CD14-positive monocyte (primary cell): ENCODE data around the gene TXNL4A. TPM values are rescaled to one million over a fixed set of nuclear protein-coding genes. Genes with fewer than 3 reads are reported as not detected.

Experiments
- DNase-seq, 3 donors: peaks; one replicate each; pipeline ENCODE4 v3.0.0-alpha.2; 2011 to 2022
- H2AFZ ChIP-seq: 2 replicates; pipeline ENCODE4 v1.6.0; 2012; ENCODE audit warnings: mild to moderate bottlenecking, low read depth, low read length, inconsistent platforms; ENCODE audit not compliant: insufficient read depth, poor library complexity, severe bottlenecking
- H3K27ac ChIP-seq, 2 donors: 1 replicate in 1 of 2; 2 replicates in 1 of 2; pipeline ENCODE4 v1.5.1; 2012 to 2013; ENCODE audit warnings: low read length in 2 of 2, control low read depth in 1 of 2, inconsistent platforms in 1 of 2, low read depth in 1 of 2, mild to moderate bottlenecking in 1 of 2
- H3K27me3 ChIP-seq, 2 donors: one replicate each; pipeline versions ENCODE4 v1.6.0 to v1.6.1; 2011 to 2013; ENCODE audit warnings: low read length in 2 of 2; ENCODE audit not compliant: control insufficient read depth in 2 of 2, insufficient read depth in 2 of 2
- H3K36me3 ChIP-seq, 2 donors: replicated peaks in 1 of 2; 1 replicate in 1 of 2; 2 replicates in 1 of 2; pipeline versions ENCODE4 v1.5.1 to v1.6.1; 2012 to 2013; ENCODE audit warnings: low read length in 2 of 2, control low read depth in 1 of 2, inconsistent platforms in 1 of 2, mild to moderate bottlenecking in 1 of 2; ENCODE audit not compliant: insufficient read depth in 2 of 2, control insufficient read depth in 1 of 2
- H3K4me1 ChIP-seq, 2 donors: 1 replicate in 1 of 2; 2 replicates in 1 of 2; pipeline versions ENCODE4 v1.5.1 to v1.6.1; 2012 to 2013; ENCODE audit warnings: low read length in 2 of 2, control low read depth in 1 of 2, inconsistent platforms in 1 of 2, mild to moderate bottlenecking in 1 of 2, moderate library complexity in 1 of 2; ENCODE audit not compliant: insufficient read depth in 2 of 2, control insufficient read depth in 1 of 2
- H3K4me2 ChIP-seq: replicated peaks from 2 replicates; pipeline ENCODE3; 2012; ENCODE audit warnings: low read length, moderate library complexity, mild to moderate bottlenecking; ENCODE audit not compliant: poor library complexity, severe bottlenecking; ENCODE audit errors: extremely low read depth
- H3K4me3 ChIP-seq, 3 experiments: fragments of 200-600 bp in 1 of 3; sonication (generic) in 1 of 3; replicated peaks in 1 of 3; 1 replicate in 2 of 3; 2 replicates in 1 of 3; pipeline ENCODE4 v1.5.1; 2011 to 2013; ENCODE audit warnings: low read length in 3 of 3, mild to moderate bottlenecking in 3 of 3, control low read depth in 2 of 3, low read depth in 2 of 3, inconsistent platforms in 1 of 3, moderate library complexity in 1 of 3
- H3K79me2 ChIP-seq: 2 replicates; pipeline ENCODE4 v1.6.0; 2012; ENCODE audit warnings: mild to moderate bottlenecking, control low read depth, inconsistent platforms, low read length, moderate library complexity; ENCODE audit not compliant: insufficient read depth
- H3K9ac ChIP-seq: 2 replicates; pipeline ENCODE4 v1.6.0; 2017; ENCODE audit warnings: low read length, mild to moderate bottlenecking; ENCODE audit not compliant: insufficient read depth, poor library complexity, severe bottlenecking
- H3K9me3 ChIP-seq, 2 donors: replicated peaks in 1 of 2; 1 replicate in 1 of 2; 2 replicates in 1 of 2; pipeline versions ENCODE4 v1.5.1 to v1.6.1; 2012 to 2013; ENCODE audit warnings: low read length in 2 of 2, control low read depth in 1 of 2; ENCODE audit not compliant: control insufficient read depth in 1 of 2, insufficient read depth in 1 of 2
- H4K20me1 ChIP-seq: 2 replicates; pipeline ENCODE4 v1.6.0; 2012; ENCODE audit warnings: mild to moderate bottlenecking, low read length, control low read depth, moderate library complexity; ENCODE audit not compliant: insufficient read depth
- H3K27ac Mint-ChIP-seq, 7 donors: one replicate each; pipeline ENCODE4 v1.8.0; 2020; ENCODE audit warnings: mild to moderate bottlenecking in 7 of 7, mixed read lengths in 7 of 7, moderate library complexity in 6 of 7, inconsistent platforms in 2 of 7
- H3K27me3 Mint-ChIP-seq, 3 donors: one replicate each; pipeline ENCODE4 v1.8.0; 2021 to 2022; ENCODE audit warnings: low read depth in 3 of 3, mild to moderate bottlenecking in 3 of 3, mixed read lengths in 3 of 3, moderate library complexity in 3 of 3, inconsistent platforms in 1 of 3
- H3K36me3 Mint-ChIP-seq, 2 donors: one replicate each; pipeline ENCODE4 v1.8.0; 2020; ENCODE audit warnings: mixed read lengths in 2 of 2, inconsistent platforms in 1 of 2, mild to moderate bottlenecking in 1 of 2
- H3K4me1 Mint-ChIP-seq: one replicate; pipeline ENCODE4 v1.8.0; 2020; ENCODE audit warnings: mild to moderate bottlenecking, mixed read lengths
- H3K4me3 Mint-ChIP-seq, 2 donors: one replicate each; pipeline ENCODE4 v1.8.0; 2020; ENCODE audit warnings: mild to moderate bottlenecking in 2 of 2, mixed read lengths in 2 of 2, moderate library complexity in 1 of 2
- H3K9me3 Mint-ChIP-seq, 7 donors: one replicate each; pipeline ENCODE4 v1.8.0; 2020 to 2022; ENCODE audit warnings: mixed read lengths in 7 of 7, mild to moderate bottlenecking in 6 of 7, moderate library complexity in 6 of 7, inconsistent platforms in 2 of 7
- WGBS: methylation state at CpG from one replicate; pipeline ENCODE4 v1.1.5; 2013; ENCODE audit warnings: missing lambda C conversion rate; ENCODE audit not compliant: insufficient coverage; 5-methylcytosine and 5-hydroxymethylcytosine counted together
- intact Hi-C, 2 donors: fragments of 100-400 bp; cut with micrococcal nuclease; formaldehyde crosslinking; loops; one replicate each; pipeline versions ENCODE4 v1.15.0 to v1.15.1; 2023
- polyA plus RNA-seq, 3 donors: library from polyadenylated mRNA; depleted of rRNA in 1 of 3; unstranded in 2 of 3; stranded (reverse) in 1 of 3; fragments of 300-500 nt in 2 of 3; fragments of >200 nt in 1 of 3; fragmentation: Illumina TruSeq in 2 of 3; gene quantifications; 1 replicate in 2 of 3; 2 replicates in 1 of 3; pipeline ENCODE4 v1.2.3, GENCODE V29; 2012 to 2021
- TF ChIP-seq, protein P1 (sequence below): fragments of 200-600 bp; IDR thresholded peaks from one replicate; pipeline ENCODE4 v1.8.0; 2022; ENCODE audit warnings: antibody characterized with exemption, mild to moderate bottlenecking

TXNL4A gene
- polyA plus RNA-seq, 3 donors: 34.5 to 192 (median 150) TPM

DNA sequence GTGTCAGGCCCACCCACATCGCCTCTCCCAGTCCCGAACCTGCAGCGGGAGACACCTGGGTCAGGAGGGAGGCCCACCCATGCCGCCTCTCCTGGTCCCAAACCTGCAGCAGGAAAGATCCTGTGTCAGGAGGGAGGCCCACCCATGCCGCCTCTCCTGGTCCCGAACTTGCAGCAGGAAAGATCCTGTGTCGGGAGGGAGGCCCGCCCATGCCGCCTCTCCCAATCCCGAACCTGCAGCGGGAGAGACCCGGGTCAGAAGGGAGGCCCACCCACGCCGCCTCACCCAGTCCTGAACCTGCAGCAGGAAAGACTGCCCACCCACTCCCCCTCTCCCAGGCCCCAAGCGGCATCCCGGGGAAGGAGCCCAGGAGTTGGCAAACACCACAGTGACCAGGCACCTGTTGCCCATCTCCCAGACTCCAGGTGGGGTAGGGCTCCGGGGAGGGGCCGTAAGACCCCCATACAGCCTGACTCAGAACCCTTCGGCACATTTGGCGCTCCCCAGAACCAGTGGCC is 44.7 kb downstream of the TXNL4A start:
- H3K79me2 ChIP-seq: peaks cover 99% of the 10 kb centered on the region
- peaks cover 100% of the 10 kb centered on the region for H4K20me1 ChIP-seq
- WGBS: 98% methylated on average over 15 of the region's 20 CpGs
- H3K9ac ChIP-seq: no peak overlapping the region
- no peaks in the 10 kb centered on the region for H3K27me3 ChIP-seq
- intact Hi-C loops: loop anchor here (10.0 kb wide), 2 partner anchors 49 to 161 kb away; partner anchors contain the start of gene ADNP2 (in 1 of the 2)
- Mint-ChIP-seq H3K27me3 (peaks cover 0 to 2% (median 0%) of the 10 kb centered on the region in 3 donors), H3K27ac (no peak overlapping the region), H3K4me1 (peaks cover 19% of the 10 kb centered on the region), H3K36me3 (peaks cover 75 to 91% of the 10 kb centered on the region in 2 donors), H3K9me3 (peaks cover 0 to 15% (median 12%) of the 10 kb centered on the region in 7 donors), H3K4me3 (no peak overlapping the region)
- TF ChIP-seq, protein P1, sequence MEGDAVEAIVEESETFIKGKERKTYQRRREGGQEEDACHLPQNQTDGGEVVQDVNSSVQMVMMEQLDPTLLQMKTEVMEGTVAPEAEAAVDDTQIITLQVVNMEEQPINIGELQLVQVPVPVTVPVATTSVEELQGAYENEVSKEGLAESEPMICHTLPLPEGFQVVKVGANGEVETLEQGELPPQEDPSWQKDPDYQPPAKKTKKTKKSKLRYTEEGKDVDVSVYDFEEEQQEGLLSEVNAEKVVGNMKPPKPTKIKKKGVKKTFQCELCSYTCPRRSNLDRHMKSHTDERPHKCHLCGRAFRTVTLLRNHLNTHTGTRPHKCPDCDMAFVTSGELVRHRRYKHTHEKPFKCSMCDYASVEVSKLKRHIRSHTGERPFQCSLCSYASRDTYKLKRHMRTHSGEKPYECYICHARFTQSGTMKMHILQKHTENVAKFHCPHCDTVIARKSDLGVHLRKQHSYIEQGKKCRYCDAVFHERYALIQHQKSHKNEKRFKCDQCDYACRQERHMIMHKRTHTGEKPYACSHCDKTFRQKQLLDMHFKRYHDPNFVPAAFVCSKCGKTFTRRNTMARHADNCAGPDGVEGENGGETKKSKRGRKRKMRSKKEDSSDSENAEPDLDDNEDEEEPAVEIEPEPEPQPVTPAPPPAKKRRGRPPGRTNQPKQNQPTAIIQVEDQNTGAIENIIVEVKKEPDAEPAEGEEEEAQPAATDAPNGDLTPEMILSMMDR: no peak
- no peak overlapping the region for H2AFZ ChIP-seq
- H3K9me3 ChIP-seq: peaks cover 7% of the 10 kb centered on the region in 2 donors
- no peak overlapping the region for H3K27ac ChIP-seq
- H3K36me3 ChIP-seq: peaks cover 62 to 98% of the 10 kb centered on the region in 2 donors
- H3K4me1 ChIP-seq: peaks cover 0 to 6% of the 10 kb centered on the region in 2 donors
- no peak overlapping the region for H3K4me3 ChIP-seq
- H3K4me2 ChIP-seq: no peak overlapping the region
- no peak for DNase-seq

DNA sequence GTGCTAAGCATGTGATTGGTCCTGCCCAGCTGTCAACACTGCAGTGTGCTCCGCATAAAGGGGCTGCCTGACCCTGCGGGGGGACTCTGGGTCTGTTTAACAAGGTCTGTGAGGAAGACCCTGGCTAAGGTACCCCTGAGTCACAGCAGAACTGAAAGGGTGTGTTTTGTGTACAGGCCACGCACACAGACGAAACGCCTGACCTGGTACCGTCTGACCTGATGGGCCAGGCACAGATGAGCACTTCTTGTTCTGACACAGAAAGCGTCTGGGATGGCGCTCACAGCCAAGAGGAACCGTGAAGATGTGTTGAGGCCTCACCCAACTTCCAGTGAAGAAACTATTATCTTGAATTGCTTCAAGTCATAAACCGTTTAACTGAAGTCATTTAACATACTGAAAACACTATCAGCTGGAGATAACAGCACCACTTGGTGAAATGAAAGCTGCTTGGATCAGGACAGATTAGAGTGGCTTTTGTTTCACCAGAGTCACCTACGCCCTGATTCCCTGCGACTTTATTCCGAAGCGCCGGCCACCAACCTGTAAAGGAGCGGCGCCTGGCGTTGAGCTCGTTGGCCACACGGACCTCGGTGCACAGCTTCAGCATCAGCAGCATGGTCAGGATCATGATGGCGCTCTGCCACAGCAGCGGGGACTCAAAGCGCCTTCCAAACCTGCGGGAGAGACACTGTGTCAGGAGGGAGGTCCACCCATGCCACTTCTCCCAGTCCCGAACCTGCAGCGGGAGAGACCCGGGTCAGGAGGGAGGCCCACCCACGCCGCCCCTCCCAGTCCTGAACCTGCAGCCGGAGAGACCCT is 45.4 kb downstream of the TXNL4A start:
- Histone ChIP-seq H3K9ac (no peak overlapping the region), H3K36me3 (peaks cover 67 to 98% of the 10 kb centered on the region in 2 donors), H4K20me1 (peaks cover 100% of the 10 kb centered on the region), H3K79me2 (peaks cover 99% of the 10 kb centered on the region), H3K4me2 (no peak overlapping the region), H3K4me3 (no peak overlapping the region), H2AFZ (no peak overlapping the region), H3K9me3 (peaks cover 11 to 13% of the 10 kb centered on the region in 2 donors), H3K27ac (no peak overlapping the region), H3K4me1 (no peaks in the 10 kb centered on the region), H3K27me3 (no peaks in the 10 kb centered on the region)
- no peak overlapping the region for H3K4me3 Mint-ChIP-seq
- H3K27me3 Mint-ChIP-seq: peaks cover 0 to 2% (median 0%) of the 10 kb centered on the region in 3 donors
- 96% methylated on average over 27 of the region's 31 CpGs for WGBS
- H3K4me1 Mint-ChIP-seq: peaks cover 13% of the 10 kb centered on the region
- H3K27ac Mint-ChIP-seq: peak overlapping the region in 2 of 7 donors; percentile 26 to 58
- TF ChIP-seq, protein P1: no peak
- DNase-seq: peak in 1 of 3 donors; percentile 1
- peaks cover 4 to 22% (median 17%) of the 10 kb centered on the region in 7 donors for H3K9me3 Mint-ChIP-seq
- H3K36me3 Mint-ChIP-seq: peaks cover 74 to 91% of the 10 kb centered on the region in 2 donors
- intact Hi-C loops: loop anchor here (10.0 kb wide), 2 partner anchors 48 to 162 kb away; partner anchors contain the start of gene ADNP2 (in 1 of the 2)
